ENCODE data around the gene KIAA0513.
"Not testable (repeated sequence)": the region's sequence is repeated elsewhere in the genome, so short reads cannot be mapped to it uniquely, and the experiment has no call there.

Gene KIAA0513

DNA sequence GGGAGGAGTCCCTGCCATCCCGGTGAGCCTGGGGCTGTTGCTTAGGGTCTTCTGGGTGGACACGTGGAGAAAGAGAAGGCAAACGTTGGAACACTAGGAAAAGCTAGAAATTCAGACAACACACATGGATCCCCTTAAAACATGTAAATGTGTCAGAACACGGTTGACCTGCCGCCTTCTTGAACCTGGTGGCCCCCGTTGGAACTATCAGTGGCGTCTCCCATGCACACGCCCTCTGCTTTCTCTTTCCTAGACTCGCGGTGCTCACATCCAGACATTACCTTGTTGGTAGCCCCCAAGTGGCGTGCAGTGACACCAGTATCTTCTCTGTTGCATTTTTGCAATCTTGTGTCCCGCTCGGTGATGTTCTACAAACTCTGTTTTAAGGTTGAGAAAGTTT is 66.1 kb downstream of the KIAA0513 start:
- no peak for DNase-seq

GRCh38 chr16:85094176-85094805 is 66.7 kb downstream of the KIAA0513 start:
- DNase-seq, result no peak

DNA sequence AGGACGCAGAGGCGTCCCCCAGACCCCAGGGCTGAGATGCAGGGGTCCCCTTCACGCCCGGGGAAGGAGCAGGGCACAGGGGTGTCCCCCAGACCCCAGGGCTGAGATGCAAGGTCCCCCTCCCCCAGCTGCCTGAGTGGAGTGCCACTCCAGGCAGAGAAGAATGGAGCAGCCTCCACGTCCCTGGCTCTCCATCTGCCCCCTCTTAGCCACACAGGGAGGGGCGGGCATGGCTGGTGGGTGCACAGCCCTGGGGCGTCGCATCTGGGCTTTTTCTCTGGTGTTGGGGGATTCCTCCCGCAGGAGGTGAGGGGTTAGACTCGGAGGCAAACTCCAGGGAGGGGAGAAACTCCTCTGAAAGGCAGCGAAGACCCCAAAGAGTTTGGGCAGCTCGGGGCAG is 67.2 kb downstream of the KIAA0513 start:
- no peak for DNase-seq

GRCh38 chr16:85096921-85097320 is 69.3 kb downstream of the KIAA0513 start:
- no peak for DNase-seq

- DNase-seq, result no peak
Measured at GRCh38 chr16:85098565-85098964, 71.0 kb downstream of the KIAA0513 start.

DNA sequence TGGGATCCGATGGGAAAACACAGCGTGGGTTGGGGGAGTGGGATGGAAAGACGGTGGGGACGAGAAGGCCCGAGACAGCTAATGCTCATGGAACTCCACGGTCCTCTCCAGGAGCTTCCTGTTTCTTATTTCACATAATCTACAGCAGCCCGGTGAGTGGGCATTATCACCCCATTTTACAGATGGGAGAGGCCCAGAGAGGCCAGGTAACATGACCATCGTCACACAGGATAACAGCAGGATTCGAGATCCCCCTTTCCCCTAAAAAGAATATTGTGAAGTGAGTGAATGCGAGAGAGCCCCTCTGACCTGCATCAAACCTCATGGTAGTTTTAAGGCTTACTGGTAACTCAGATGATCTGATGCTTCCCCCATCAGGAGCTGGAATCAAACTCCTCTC is 72.7 kb downstream of the KIAA0513 start:
- DNase-seq, result no peak

DNA sequence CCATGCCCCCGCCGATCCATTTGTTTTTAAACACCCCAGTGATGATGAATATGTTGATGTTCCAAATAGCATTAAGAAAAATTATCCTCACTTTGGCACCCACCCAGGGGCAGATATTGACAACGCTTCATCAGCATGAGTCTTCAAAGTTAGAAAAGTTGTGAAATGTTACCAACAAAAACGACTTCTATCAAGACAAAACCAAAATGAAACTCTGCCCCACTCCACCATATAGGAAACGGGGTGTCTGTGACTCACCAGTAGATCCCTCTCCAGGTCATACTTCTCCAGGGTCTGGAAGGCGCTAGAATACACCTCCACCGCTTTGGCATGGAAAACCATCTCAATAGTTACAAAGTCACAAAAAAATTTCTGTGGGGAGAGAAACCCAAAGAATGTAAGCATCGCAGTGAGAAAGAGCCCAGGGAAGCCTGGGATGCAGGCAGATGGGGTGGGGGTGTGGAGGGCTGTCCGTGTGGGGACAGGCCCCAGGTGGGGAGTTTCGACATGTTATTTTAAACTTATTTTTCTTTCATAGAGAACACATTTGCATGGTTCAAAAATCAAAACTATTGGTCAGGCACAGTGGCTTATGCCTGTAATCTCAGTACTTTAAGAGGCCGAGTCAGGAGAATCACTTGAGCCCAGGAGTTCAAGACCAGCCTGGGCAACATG is 74.5 kb downstream of the KIAA0513 start:
- DNase-seq, result no peak

DNA sequence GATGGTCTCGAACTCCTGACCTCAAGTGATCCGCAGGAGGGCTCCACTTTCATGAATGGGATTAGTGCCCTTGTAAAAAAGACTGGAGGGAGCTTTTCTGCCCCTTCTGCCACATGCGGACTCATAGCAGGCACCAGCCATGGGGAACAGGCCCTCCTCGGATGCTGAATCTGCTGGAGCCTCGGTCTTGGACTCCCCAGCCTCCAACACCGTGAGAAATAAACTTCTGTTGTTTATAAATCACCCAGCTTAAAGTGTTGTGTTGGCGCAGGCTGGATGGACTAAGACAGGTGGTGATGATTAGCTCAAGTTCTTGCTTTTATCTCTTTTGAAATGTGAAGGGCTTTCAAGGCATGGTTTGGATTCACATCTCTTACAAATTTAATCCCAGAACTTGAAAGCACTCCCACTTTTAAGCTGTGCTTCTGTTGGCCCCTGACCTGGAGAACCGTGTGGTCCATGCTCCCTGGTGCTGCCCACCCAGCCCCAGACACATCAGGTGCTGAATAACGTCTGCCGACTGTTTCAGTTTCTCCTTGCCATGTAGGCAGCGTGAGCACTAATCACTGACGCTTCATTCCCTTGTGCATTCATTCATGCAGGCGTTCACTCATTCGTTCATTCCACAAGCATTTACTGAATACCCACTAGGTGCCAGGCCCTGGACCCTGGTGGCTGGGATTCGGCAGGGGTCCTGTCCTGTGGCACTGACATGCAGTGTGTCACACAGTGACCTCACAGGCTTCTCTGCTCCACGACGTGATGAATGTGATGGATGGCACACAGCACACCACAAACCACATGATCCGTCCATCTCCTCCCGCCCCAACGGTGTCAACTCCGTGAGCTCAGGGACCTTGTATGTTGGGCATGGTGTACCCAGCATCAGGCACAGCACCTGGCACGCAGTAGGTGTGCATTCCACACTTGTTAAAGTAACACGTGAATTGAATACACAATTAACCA is 75.8 kb downstream of the KIAA0513 start:
- DNase-seq, result no peak

- no peak for DNase-seq
Measured at GRCh38 chr16:85104147-85104546, 76.6 kb downstream of the KIAA0513 start.

GRCh38 chr16:85104821-85105391 is 77.3 kb downstream of the KIAA0513 start:
- no peak for DNase-seq

DNA sequence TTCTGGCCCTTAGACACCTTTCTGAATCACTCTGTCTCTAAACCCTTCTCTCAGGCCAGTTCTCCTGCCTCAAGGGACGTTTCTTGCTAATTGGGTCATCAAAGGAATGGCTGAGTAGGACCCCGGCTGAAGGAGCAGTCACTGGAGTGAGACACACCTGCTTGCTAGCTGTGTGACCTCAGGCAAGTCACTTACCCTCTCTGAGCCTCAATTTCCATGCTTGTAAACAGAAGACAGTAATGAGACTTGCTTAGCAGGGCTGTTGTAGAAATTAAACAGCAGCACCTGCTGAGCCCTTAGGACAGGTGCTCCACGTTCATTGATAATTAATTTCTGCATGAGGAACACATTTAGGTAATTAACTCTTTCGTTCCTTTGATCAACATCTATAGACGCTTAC is 77.9 kb downstream of the KIAA0513 start:
- DNase-seq, result no peak

DNA sequence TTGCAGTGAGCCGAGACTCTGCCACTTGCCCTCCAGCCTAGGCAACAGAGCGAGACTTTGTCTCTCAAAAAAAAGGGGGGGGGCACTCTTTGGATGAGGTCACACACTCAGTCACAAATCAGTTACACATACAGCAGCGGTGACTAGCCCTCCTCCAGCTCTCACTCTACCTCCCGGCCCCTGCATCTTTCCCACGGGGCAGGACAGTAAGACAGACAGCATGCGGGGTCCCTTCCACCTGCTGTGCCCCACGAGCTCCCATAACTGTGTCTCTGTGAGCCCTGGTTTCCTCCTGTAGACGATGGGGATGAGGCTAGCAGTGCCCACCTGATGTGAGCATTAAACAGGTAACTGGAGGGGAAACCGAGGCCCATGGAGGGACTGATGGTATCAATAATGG is 79.5 kb downstream of the KIAA0513 start:
- no peak for DNase-seq

DNA sequence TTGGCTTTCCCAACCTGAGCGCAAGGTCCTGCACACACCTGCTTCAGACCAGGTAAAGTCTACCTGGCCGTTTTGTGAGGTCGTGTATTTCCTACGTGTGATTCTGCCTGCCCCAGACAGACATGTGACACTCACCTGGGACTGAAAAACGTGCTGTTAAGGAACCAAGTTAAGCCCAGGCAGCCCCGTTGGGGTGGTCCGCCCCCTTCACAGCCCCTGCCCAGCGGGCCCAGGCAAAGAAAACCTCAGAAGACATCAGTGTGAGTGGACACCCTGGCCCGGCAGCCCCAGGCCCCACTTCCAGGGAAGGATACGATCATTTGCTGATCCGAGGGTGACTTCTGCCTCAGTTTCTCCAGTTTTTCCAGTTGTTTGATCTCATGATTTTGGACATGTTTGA is 79.9 kb downstream of the KIAA0513 start:
- DNase-seq, result no peak

GRCh38 chr16:85110105-85110504 is 82.5 kb downstream of the KIAA0513 start:
- DNase-seq, result no peak

GRCh38 chr16:85111184-85111583 is 83.6 kb downstream of the KIAA0513 start:
- DNase-seq, result no peak

GRCh38 chr16:85112364-85112763 is 84.8 kb downstream of the KIAA0513 start, which contains the start of gene CIBAR2:
Gene CIBAR2, minus strand, starts transcription at chr16:85112472. Its CDS starts 120 bp downstream, at chr16:85112352.
- no peak for DNase-seq

DNA sequence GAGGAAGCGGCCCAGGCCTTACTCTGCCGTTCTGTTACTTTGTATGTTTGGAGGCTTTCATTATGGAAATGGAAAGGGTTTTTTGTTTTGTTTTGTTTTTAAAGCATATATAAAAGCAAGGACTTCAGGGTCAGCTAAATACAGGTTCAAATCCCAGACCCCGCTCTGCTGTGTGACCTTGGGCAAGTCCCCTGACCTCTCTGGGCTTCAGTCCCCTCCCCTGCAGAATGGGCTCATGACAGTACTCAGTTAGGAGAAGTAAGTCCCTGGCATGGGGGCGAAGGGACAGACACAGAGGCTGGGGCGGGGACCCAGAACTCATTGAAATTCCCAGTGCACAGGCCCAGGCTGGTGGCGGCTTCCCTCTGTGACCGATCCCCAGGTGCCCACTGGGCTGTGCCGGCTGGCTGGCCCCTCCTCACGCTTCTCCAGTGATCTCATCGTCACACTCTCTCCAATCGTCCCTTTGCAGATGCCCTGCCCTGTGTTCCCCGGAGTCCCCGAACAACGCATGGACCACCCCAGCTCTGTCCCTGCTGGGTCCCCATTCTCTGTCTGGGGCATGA is 85.7 kb downstream of the KIAA0513 start:
- DNase-seq, result no peak

GRCh38 chr16:85113913-85114312 is 86.3 kb downstream of the KIAA0513 start:
- DNase-seq, result no peak

GRCh38 chr16:85114909-85115567 is 87.4 kb downstream of the KIAA0513 start:
- DNase-seq, result peak; percentile 85

DNA sequence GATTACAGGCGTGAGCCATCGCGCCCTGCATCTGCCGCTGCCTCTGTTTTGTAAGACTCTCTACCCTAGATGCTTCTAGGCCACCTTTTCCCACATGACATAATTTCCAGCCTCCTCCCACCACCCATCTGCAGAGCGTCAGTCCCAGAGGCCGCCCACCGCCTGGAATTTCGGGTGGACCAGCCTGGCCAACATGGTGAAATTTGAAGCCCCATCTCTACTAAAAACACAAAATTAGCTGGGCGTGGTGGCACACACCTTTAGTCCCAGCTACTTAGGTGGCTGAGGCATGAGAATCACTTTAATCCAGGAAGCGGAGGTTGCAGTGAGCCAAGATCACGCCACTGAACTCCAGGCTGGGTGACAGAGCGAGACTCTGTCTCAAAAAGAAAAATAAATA is 89.8 kb downstream of the KIAA0513 start:
- DNase-seq, result no peak

DNA sequence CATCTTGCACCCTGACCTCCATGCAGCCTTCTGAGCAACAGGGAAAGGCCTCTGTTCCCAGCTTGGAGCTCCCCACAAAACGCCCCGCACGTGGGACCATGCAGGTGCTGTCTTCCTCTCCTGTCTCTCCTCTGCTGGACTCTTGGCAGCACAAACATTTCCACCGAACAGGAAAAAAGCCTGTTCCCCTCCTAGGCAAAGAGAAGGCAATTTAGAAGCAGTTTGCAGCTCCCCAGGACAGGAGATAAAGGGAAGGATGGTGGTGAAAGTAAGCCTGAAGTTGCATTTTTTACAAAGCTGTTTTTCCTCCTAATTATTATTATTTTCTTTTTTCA is 92.4 kb downstream of the KIAA0513 start:
- no peak for DNase-seq

DNA sequence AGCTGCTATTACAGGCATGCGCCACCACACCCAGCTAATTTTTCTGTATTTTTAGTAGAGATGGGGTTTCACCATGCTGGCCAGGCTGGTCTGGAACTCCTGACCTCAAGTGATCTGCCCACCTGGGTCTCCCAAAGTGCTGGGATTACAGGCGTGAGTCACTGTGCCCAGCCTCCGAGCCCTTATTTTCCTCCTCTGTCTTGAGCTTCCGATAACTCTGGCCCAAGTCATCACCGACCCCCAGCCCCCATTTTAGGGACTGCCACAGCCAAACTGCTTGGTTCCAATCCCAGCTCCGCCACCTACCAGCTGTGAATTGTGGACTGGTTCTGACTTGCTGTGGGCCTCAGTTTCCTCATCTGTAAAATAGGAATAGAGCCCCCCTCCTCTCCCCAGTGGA is 95.8 kb downstream of the KIAA0513 start:
- DNase-seq, result not testable (repeated sequence)
